Measurements from ENCODE around the gene BRCA1. TPM values are rescaled to one million over a fixed set of nuclear protein-coding genes. Genes with fewer than 3 reads are reported as not detected.
"Not testable (repeated sequence)": the region's sequence is repeated elsewhere in the genome, so short reads cannot be mapped to it uniquely, and the experiment has no call there.

Gene BRCA1
- polyA plus RNA-seq, 3 donors, result 0.87 to 2.6 (median 1.9) TPM

- Mint-ChIP-seq H3K4me3 (peak overlapping the region in 1 of 2 donors; percentile 51), H3K36me3 (peaks cover 14 to 24% of the 10 kb centered on the region in 2 donors), H3K27me3 (ENCODE audit: low read depth in 3 of 3) (peaks cover 0 to 2% (median 2%) of the 10 kb centered on the region in 3 donors), H3K4me1 (peaks cover 19% of the 10 kb centered on the region), H3K27ac (peak overlapping the region in 5 of 7 donors; percentile 58 to 84 (median 71)), H3K9me3 (no peaks in the 10 kb centered on the region)
- peaks cover 17 to 18% of the 10 kb centered on the region in 2 donors for H3K4me1 ChIP-seq (ENCODE audit: control insufficient read depth in 1 of 2, insufficient read depth in 2 of 2, low read length in 2 of 2)
- TF ChIP-seq CTCF (IDR thresholded peaks at IDR 0.05), result no peak
- H3K9me3 ChIP-seq (replicated peaks in 1 of 2; ENCODE audit: control insufficient read depth in 1 of 2, insufficient read depth in 1 of 2, low read length in 2 of 2), result no peaks in the 10 kb centered on the region
- H3K4me3 ChIP-seq (replicated peaks in 1 of 3; ENCODE audit: low read depth in 2 of 3, low read length in 3 of 3), result no peak overlapping the region
- H3K4me2 ChIP-seq (replicated peaks; ENCODE audit: extremely low read depth, low read length, poor library complexity, severe bottlenecking), result no peak overlapping the region
- H3K36me3 ChIP-seq (replicated peaks in 1 of 2; ENCODE audit: control insufficient read depth in 1 of 2, insufficient read depth in 2 of 2, low read length in 2 of 2), result peaks cover 4 to 12% of the 10 kb centered on the region in 2 donors
- no peaks in the 10 kb centered on the region for H4K20me1 ChIP-seq (ENCODE audit: insufficient read depth, low read length)
- H2AFZ ChIP-seq (ENCODE audit: insufficient read depth, low read depth, low read length, poor library complexity, severe bottlenecking), result no peak overlapping the region
- DNase-seq, result peak in 2 of 3 donors; percentile 41 to 49
- H3K79me2 ChIP-seq (ENCODE audit: insufficient read depth, low read length), result no peaks in the 10 kb centered on the region
- WGBS (ENCODE audit: insufficient coverage), result 38% methylated on average over 9 of the region's 11 CpGs
- no peak overlapping the region for H3K9ac ChIP-seq (ENCODE audit: insufficient read depth, low read length, poor library complexity, severe bottlenecking)
- intact Hi-C loops (cut with micrococcal nuclease), result no loop called here
- peak overlapping the region; percentile 23 to 52 for H3K27ac ChIP-seq (ENCODE audit: low read depth in 1 of 2, low read length in 2 of 2)
- H3K27me3 ChIP-seq (ENCODE audit: control insufficient read depth in 2 of 2, insufficient read depth in 2 of 2, low read length in 2 of 2), result no peaks in the 10 kb centered on the region
Observed at GRCh38 chr17:43140396-43141332, 15.5 kb upstream of the BRCA1 start.

DNA sequence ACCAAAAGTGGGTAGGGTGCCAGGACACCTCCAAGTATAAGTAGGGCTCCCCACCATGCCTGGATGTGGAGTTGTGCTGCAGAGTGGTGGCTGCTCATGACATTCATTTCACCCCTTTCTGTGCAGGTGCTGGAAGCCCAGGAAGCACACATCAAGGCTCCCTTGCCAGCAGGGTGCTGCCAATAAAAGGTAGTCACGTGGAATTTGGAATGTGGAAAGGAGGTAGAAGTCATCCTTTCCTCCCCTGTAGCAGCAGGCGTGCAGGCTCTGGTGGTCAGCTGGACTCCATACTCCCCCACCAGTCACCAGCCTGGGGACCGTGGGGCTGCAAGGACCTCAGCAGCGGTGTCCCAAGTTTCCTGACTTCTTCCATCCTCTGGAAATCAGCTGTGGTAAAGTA lies 13.4 kb upstream of the BRCA1 start:
- Mint-ChIP-seq H3K36me3 (peaks cover 22 to 26% of the 10 kb centered on the region in 2 donors), H3K4me1 (peaks cover 22% of the 10 kb centered on the region)
- WGBS (ENCODE audit: insufficient coverage), result 93% methylated on average over 2 of the region's 4 CpGs
- H2AFZ ChIP-seq (ENCODE audit: insufficient read depth, low read depth, low read length, poor library complexity, severe bottlenecking); DNase-seq; H3K27me3 ChIP-seq (ENCODE audit: control insufficient read depth in 2 of 2, insufficient read depth in 2 of 2, low read length in 2 of 2); H3K9me3 Mint-ChIP-seq; H3K4me3 ChIP-seq (replicated peaks in 1 of 3; ENCODE audit: low read depth in 2 of 3, low read length in 3 of 3); intact Hi-C loops (cut with micrococcal nuclease); H3K27ac Mint-ChIP-seq; H4K20me1 ChIP-seq (ENCODE audit: insufficient read depth, low read length); H3K4me2 ChIP-seq (replicated peaks; ENCODE audit: extremely low read depth, low read length, poor library complexity, severe bottlenecking); H3K27ac ChIP-seq (ENCODE audit: low read depth in 1 of 2, low read length in 2 of 2); H3K9me3 ChIP-seq (replicated peaks in 1 of 2; ENCODE audit: control insufficient read depth in 1 of 2, insufficient read depth in 1 of 2, low read length in 2 of 2); H3K9ac ChIP-seq (ENCODE audit: insufficient read depth, low read length, poor library complexity, severe bottlenecking); H3K27me3 Mint-ChIP-seq (ENCODE audit: low read depth in 3 of 3); H3K4me3 Mint-ChIP-seq; H3K79me2 ChIP-seq (ENCODE audit: insufficient read depth, low read length): not testable (repeated sequence)
- peaks cover 18 to 20% of the 10 kb centered on the region in 2 donors for H3K4me1 ChIP-seq (ENCODE audit: control insufficient read depth in 1 of 2, insufficient read depth in 2 of 2, low read length in 2 of 2)
- H3K36me3 ChIP-seq (replicated peaks in 1 of 2; ENCODE audit: control insufficient read depth in 1 of 2, insufficient read depth in 2 of 2, low read length in 2 of 2), result peaks cover 0 to 30% of the 10 kb centered on the region in 2 donors

DNA sequence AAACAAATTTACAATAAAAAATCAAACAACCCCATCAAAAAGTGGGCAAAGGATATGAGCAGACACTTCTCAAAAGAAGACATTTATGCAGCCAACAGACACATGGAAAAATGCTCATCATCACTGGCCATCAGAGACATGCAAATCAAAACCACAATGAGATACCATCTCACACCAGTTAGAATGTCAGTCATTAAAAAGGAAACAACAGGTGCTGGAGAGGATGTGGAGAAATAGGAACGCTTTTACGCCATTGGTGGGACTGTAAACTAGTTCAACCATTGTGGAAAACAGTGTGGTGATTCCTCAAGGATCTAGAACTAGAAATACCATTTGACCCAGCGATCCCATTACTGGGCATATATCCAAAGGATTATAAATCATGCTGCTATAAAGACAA lies 11.4 kb upstream of the BRCA1 start:
- H4K20me1 ChIP-seq (ENCODE audit: insufficient read depth, low read length); H3K4me3 Mint-ChIP-seq; H3K27me3 ChIP-seq (ENCODE audit: control insufficient read depth in 2 of 2, insufficient read depth in 2 of 2, low read length in 2 of 2); DNase-seq; intact Hi-C loops (cut with micrococcal nuclease); H2AFZ ChIP-seq (ENCODE audit: insufficient read depth, low read depth, low read length, poor library complexity, severe bottlenecking); H3K9me3 ChIP-seq (replicated peaks in 1 of 2; ENCODE audit: control insufficient read depth in 1 of 2, insufficient read depth in 1 of 2, low read length in 2 of 2); H3K27ac ChIP-seq (ENCODE audit: low read depth in 1 of 2, low read length in 2 of 2); H3K27ac Mint-ChIP-seq; H3K4me3 ChIP-seq (replicated peaks in 1 of 3; ENCODE audit: low read depth in 2 of 3, low read length in 3 of 3); H3K4me2 ChIP-seq (replicated peaks; ENCODE audit: extremely low read depth, low read length, poor library complexity, severe bottlenecking); H3K9me3 Mint-ChIP-seq; H3K27me3 Mint-ChIP-seq (ENCODE audit: low read depth in 3 of 3); H3K9ac ChIP-seq (ENCODE audit: insufficient read depth, low read length, poor library complexity, severe bottlenecking); H3K79me2 ChIP-seq (ENCODE audit: insufficient read depth, low read length): not testable (repeated sequence)
- H3K36me3 ChIP-seq (replicated peaks in 1 of 2; ENCODE audit: control insufficient read depth in 1 of 2, insufficient read depth in 2 of 2, low read length in 2 of 2), result peaks cover 4 to 28% of the 10 kb centered on the region in 2 donors
- Mint-ChIP-seq H3K4me1 (peaks cover 29% of the 10 kb centered on the region), H3K36me3 (peaks cover 25 to 36% of the 10 kb centered on the region in 2 donors)
- WGBS (ENCODE audit: insufficient coverage), result no CpG with 5 or more reads among the region's 3 CpGs
- H3K4me1 ChIP-seq (ENCODE audit: control insufficient read depth in 1 of 2, insufficient read depth in 2 of 2, low read length in 2 of 2), result peaks cover 25 to 27% of the 10 kb centered on the region in 2 donors
